ENCODE data around the gene MPHOSPH10.

DNA sequence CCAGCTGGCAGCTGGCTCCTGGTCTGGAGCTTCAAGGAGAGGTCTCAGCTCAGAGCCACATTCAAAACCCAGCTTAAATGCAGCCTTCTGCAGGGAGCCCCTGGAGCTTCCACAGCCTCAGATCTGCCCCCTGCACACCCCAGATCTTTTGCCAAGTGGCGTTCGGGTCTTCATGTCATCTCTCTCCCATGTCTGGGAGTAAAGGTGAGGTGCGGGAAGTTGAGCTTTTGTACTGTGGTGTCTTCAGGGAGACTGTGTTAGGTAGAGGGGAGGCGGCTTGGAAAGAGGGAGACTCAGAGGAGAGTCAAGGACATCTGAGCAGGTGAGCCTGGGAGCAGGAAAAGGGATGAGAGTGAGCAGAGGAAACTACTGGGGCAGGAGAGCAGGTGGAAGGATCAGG is 25.4 kb downstream of the MPHOSPH10 start:
- TF ChIP-seq, protein P1, sequence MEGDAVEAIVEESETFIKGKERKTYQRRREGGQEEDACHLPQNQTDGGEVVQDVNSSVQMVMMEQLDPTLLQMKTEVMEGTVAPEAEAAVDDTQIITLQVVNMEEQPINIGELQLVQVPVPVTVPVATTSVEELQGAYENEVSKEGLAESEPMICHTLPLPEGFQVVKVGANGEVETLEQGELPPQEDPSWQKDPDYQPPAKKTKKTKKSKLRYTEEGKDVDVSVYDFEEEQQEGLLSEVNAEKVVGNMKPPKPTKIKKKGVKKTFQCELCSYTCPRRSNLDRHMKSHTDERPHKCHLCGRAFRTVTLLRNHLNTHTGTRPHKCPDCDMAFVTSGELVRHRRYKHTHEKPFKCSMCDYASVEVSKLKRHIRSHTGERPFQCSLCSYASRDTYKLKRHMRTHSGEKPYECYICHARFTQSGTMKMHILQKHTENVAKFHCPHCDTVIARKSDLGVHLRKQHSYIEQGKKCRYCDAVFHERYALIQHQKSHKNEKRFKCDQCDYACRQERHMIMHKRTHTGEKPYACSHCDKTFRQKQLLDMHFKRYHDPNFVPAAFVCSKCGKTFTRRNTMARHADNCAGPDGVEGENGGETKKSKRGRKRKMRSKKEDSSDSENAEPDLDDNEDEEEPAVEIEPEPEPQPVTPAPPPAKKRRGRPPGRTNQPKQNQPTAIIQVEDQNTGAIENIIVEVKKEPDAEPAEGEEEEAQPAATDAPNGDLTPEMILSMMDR (IDR thresholded peaks at IDR 0.05), result no peak
- no peak for TF ChIP-seq EP300 (IDR thresholded peaks at IDR 0.05)
